HCT116 (cell line): ENCODE measurements around the gene DIP2C. TPM values are rescaled to one million over a fixed set of nuclear protein-coding genes. Genes with fewer than 3 reads are reported as not detected.

Experiments used
- ATAC-seq: fragments of 200-7000 bp; cut with Tn5 transposase; 2 replicates; pipeline ENCODE4 v1.9.1; 2020; ENCODE audit warnings: mild to moderate bottlenecking, moderate library complexity
- BruUV-seq: library from RNA; stranded (reverse); fragments of 400-500 nt; replicated peaks from 2 replicates; lab custom pipeline; 2021; lab: Mats Ljungman, UMichigan
- CTCF ChIA-PET: fragments of 300-600 bp; sonication (Branson Sonifier 250); formaldehyde crosslinking; loops from one replicate; lab custom pipeline; 2021; ENCODE audit warnings: antibody characterized with exemption; lab: Charles Lee
- POLR2A ChIA-PET: fragments of 300-600, 350-600 bp; sonication (Branson Sonifier 250); formaldehyde crosslinking; loops from one replicate; lab custom pipeline; 2021; ENCODE audit warnings: antibody characterized with exemption; lab: Charles Lee
- RAD21 ChIA-PET, 2 experiments: fragments of 300-600 bp; sonication (Branson Sonifier 250); formaldehyde crosslinking; loops; one replicate each; lab custom pipeline; 2023; ENCODE audit warnings: low total read pairs in 2 of 2; ENCODE audit not compliant: uncharacterized antibody in 2 of 2, unreplicated experiment in 2 of 2, low non-redundant PET in 1 of 2; lab: Charles Lee
- DNase-seq: peaks from one replicate; pipeline ENCODE4 v3.0.0-alpha.2; 2010; ENCODE audit warnings: low read depth, low spot score
- H2AFZ ChIP-seq: fragments of 200-600 bp; shearing (Covaris generic), sonication (generic); 2 replicates; pipeline ENCODE4 v1.6.1; 2017; ENCODE audit warnings: low read depth, mixed run types, mixed read lengths, antibody characterized with exemption, low read length; ENCODE audit not compliant: poor library complexity, severe bottlenecking
- H3K27ac ChIP-seq: 2 replicates; pipeline ENCODE4 v1.5.1; 2012; ENCODE audit warnings: low read depth, low read length
- H3K27me3 ChIP-seq: fragments of 200-600 bp; sonication (generic); 2 replicates; pipeline ENCODE4 v1.6.1; 2016; ENCODE audit warnings: mixed run types, low read length, mixed read lengths; ENCODE audit not compliant: insufficient read depth
- H3K36me3 ChIP-seq, 2 experiments: fragments of 200-500 bp in 1 of 2; fragments of 200-600 bp in 1 of 2; sonication (Bioruptor generic) in 1 of 2; sonication (generic) in 1 of 2; 2 replicates each; pipeline versions ENCODE4 v1.5.1 to v1.6.1; 2014 to 2016; ENCODE audit warnings: low read length in 2 of 2, inconsistent platforms in 1 of 2, mixed read lengths in 1 of 2, mixed run types in 1 of 2; ENCODE audit not compliant: insufficient read depth in 2 of 2, control insufficient read depth in 1 of 2
- H3K4me1 ChIP-seq, 2 experiments: fragments of 200-600 bp in 1 of 2; sonication (generic) in 1 of 2; 2 replicates each; pipeline versions ENCODE4 v1.5.1 to v1.6.1; 2012 to 2017; ENCODE audit warnings: low read length in 2 of 2, inconsistent platforms in 1 of 2, mild to moderate bottlenecking in 1 of 2, mixed read lengths in 1 of 2, mixed run types in 1 of 2, moderate library complexity in 1 of 2; ENCODE audit not compliant: insufficient read depth in 2 of 2, control insufficient read depth in 1 of 2
- H3K4me2 ChIP-seq: fragments of 200-600 bp; sonication (generic); 2 replicates; pipeline ENCODE4 v1.6.1; 2017; ENCODE audit warnings: mixed run types, low read length, mixed read lengths
- H3K4me3 ChIP-seq, 2 experiments: fragments of 200-600 bp in 1 of 2; sonication (generic) in 1 of 2; replicated peaks in 1 of 2; 2 replicates each; pipeline ENCODE4 v1.5.1; 2011 to 2016; ENCODE audit warnings: low read length in 2 of 2, control low read depth in 1 of 2, low read depth in 1 of 2, mild to moderate bottlenecking in 1 of 2, mixed read lengths in 1 of 2, mixed run types in 1 of 2
- H3K79me2 ChIP-seq: fragments of 200-600 bp; sonication (generic); 2 replicates; pipeline ENCODE4 v1.6.1; 2017; ENCODE audit warnings: mild to moderate bottlenecking, mixed run types, low read length, moderate library complexity, mixed read lengths; ENCODE audit not compliant: insufficient read depth
- H3K9ac ChIP-seq: fragments of 200-600 bp; sonication (generic); 2 replicates; pipeline ENCODE4 v1.6.1; 2016; ENCODE audit warnings: low read length, mixed read lengths
- H3K9me2 ChIP-seq: fragments of 200-600 bp; sonication (generic), shearing (Covaris generic); 2 replicates; pipeline ENCODE4 v1.6.1; 2017; ENCODE audit warnings: mixed run types, mild to moderate bottlenecking, moderate library complexity; ENCODE audit not compliant: insufficient read depth
- H3K9me3 ChIP-seq, 2 experiments: fragments of 200-500 bp in 1 of 2; fragments of 200-600 bp in 1 of 2; sonication (Bioruptor generic) in 1 of 2; sonication (generic) in 1 of 2; 2 replicates each; pipeline ENCODE4 v1.6.1; 2014 to 2017; ENCODE audit warnings: low read length in 2 of 2, mixed read lengths in 2 of 2, inconsistent platforms in 1 of 2, low read depth in 1 of 2, mild to moderate bottlenecking in 1 of 2, mixed run types in 1 of 2, moderate library complexity in 1 of 2; ENCODE audit not compliant: control insufficient read depth in 1 of 2, insufficient read depth in 1 of 2
- H4K20me1 ChIP-seq: fragments of 200-600 bp; sonication (generic), shearing (Covaris generic); 2 replicates; pipeline ENCODE4 v1.6.1; 2017; ENCODE audit warnings: mixed run types, mild to moderate bottlenecking, moderate library complexity; ENCODE audit not compliant: insufficient read depth
- CBX3 ChIP-seq: IDR thresholded peaks from 2 replicates; pipeline ENCODE4 v1.6.1; 2012; ENCODE audit warnings: low read depth
- CTCF ChIP-seq, 3 experiments: fragments of 200-600 bp in 1 of 3; sonication (generic) in 1 of 3; IDR thresholded peaks in 2 of 3; conservative IDR thresholded peaks in 1 of 3; 2 replicates each; pipeline ENCODE4 v1.5.1; 2012 to 2017; ENCODE audit warnings: low read depth in 2 of 3, low read length in 2 of 3, antibody characterized with exemption in 1 of 3, borderline replicate concordance in 1 of 3, control low read depth in 1 of 3, mild to moderate bottlenecking in 1 of 3, mixed read lengths in 1 of 3, mixed run types in 1 of 3, moderate library complexity in 1 of 3; ENCODE audit not compliant: insufficient read depth in 1 of 3
- EGR1 ChIP-seq: IDR thresholded peaks from 2 replicates; pipeline ENCODE4 v1.6.1; 2012; ENCODE audit warnings: low read depth
- EZH2phosphoT487 ChIP-seq: fragments of 200-600 bp; IDR thresholded peaks from 2 replicates; pipeline ENCODE4 v1.6.1; 2018; ENCODE audit warnings: antibody characterized with exemption, borderline replicate concordance
- FOSL1 ChIP-seq: IDR thresholded peaks from 2 replicates; pipeline ENCODE4 v1.6.1; 2012; ENCODE audit warnings: low read depth
- MAX ChIP-seq: IDR thresholded peaks from 2 replicates; pipeline ENCODE4 v1.6.1; 2012
- POLR2A ChIP-seq: IDR thresholded peaks from 2 replicates; pipeline ENCODE4 v1.7.0; 2011; ENCODE audit warnings: borderline replicate concordance; ENCODE audit not compliant: insufficient read depth, insufficient read length; ENCODE audit errors: extremely low read depth
- POLR2AphosphoS5 ChIP-seq: IDR thresholded peaks from 2 replicates; pipeline ENCODE4 v1.6.1; 2011; ENCODE audit warnings: mild to moderate bottlenecking, low read depth, low read length, moderate library complexity
- REST ChIP-seq: IDR thresholded peaks from 2 replicates; pipeline ENCODE4 v1.6.1; 2012; ENCODE audit warnings: low read depth
- YY1 ChIP-seq: IDR thresholded peaks from 2 replicates; pipeline ENCODE4 v1.6.1; 2011; ENCODE audit warnings: low read length, low read depth, moderate library complexity, mild to moderate bottlenecking; ENCODE audit not compliant: insufficient replicate concordance; ENCODE audit errors: extremely low read depth
- ZFX ChIP-seq: fragments of 450-650 bp; IDR thresholded peaks from 2 replicates; pipeline ENCODE4 v1.6.1; 2017
- ZNF274 ChIP-seq: fragments of 200-500 bp; sonication (Bioruptor generic); IDR thresholded peaks from 2 replicates; pipeline ENCODE4 v1.6.1; 2014; ENCODE audit warnings: mild to moderate bottlenecking, low read depth, low read length, inconsistent platforms
- intact Hi-C: fragments of 100-400 bp; cut with micrococcal nuclease; formaldehyde crosslinking; loops from 2 replicates; pipeline ENCODE4 v1.10.0; 2022
- total RNA-seq: library from RNA; stranded (reverse); gene quantifications from one replicate; pipeline ENCODE4 v1.2.1, GENCODE V29; 2021; ENCODE audit not compliant: unreplicated experiment

Gene DIP2C
- total RNA-seq, 1 experiment from 2014 or later = 15.4 TPM

GRCh38 chr10:617471-617870, 72.0 kb downstream of the DIP2C start:
- intact Hi-C loops = no loop called here
- RAD21 ChIA-PET = no interaction called here
- BruUV-seq = no TSS peak
- no peaks in the 10 kb centered on the region for H3K36me3 ChIP-seq
- no peak for TF ChIP-seq CTCF (IDR thresholded peaks at IDR 0.05 in 2 of 3, conservative IDR thresholded peaks at IDR 0.05 in 1 of 3; ENCODE audit: borderline replicate concordance in 1 of 3, insufficient read depth in 1 of 3, low read depth in 2 of 3, low read length in 2 of 3)
- no peak overlapping the region for H3K4me2 ChIP-seq
- H3K79me2 ChIP-seq = no peaks in the 10 kb centered on the region; the same call in 1 of the 2 replicates
- ATAC-seq (no peak), DNase-seq (no peak)
- H4K20me1 ChIP-seq = no peaks in the 10 kb centered on the region
- no peak overlapping the region for H3K4me3 ChIP-seq
- H3K9me2 ChIP-seq = no peaks in the 10 kb centered on the region
- no peaks in the 10 kb centered on the region for H3K9me3 ChIP-seq
- POLR2A ChIA-PET = no interaction called here
- no peak overlapping the region for H3K9ac ChIP-seq
- H3K27ac ChIP-seq = no peak overlapping the region
- no peaks in the 10 kb centered on the region for H3K27me3 ChIP-seq
- H2AFZ ChIP-seq = no peak overlapping the region
- CTCF ChIA-PET = no interaction called here
- H3K4me1 ChIP-seq = peaks cover 13 to 16% of the 10 kb centered on the region in 2 experiments; a peak in 3 of 4 replicates

- no peak overlapping the region for H3K9ac ChIP-seq
- no peak for ATAC-seq
- TF ChIP-seq ZFX (no peak), MAX (no peak), REST (no peak), EGR1 (no peak), FOSL1 (no peak), POLR2AphosphoS5 (no peak), YY1 (no peak), POLR2A (no peak), ZNF274 (no peak), EZH2phosphoT487 (no peak), CBX3 (no peak)
- TF ChIP-seq, all 23 proteins: peak for 0
- intact Hi-C loops = no loop called here
- Histone ChIP-seq H3K4me2 (no peak overlapping the region), H3K4me1 (peaks cover 13 to 16% of the 10 kb centered on the region in 2 experiments; a peak in 3 of 4 replicates), H4K20me1 (no peaks in the 10 kb centered on the region), H3K9me2 (no peaks in the 10 kb centered on the region), H3K36me3 (no peaks in the 10 kb centered on the region), H2AFZ (no peak overlapping the region), H3K79me2 (no peaks in the 10 kb centered on the region; the same call in 1 of the 2 replicates), H3K9me3 (no peaks in the 10 kb centered on the region), H3K4me3 (no peak overlapping the region), H3K27ac (no peak overlapping the region), H3K27me3 (no peaks in the 10 kb centered on the region)
- ChIA-PET CTCF (no interaction called here), POLR2A (no interaction called here), RAD21 (no interaction called here)
- no TSS peak for BruUV-seq
- DNase-seq = no peak
These were observed 73.8 kb downstream of the DIP2C start for GRCh38 chr10:615583-616152.
